GM12865 (cell line): ENCODE results near the gene EPB41L2.

Experiments
- DNase-seq: peaks from one replicate; pipeline ENCODE4 v3.0.0; 2010; ENCODE audit warnings: low read depth
- H3K4me3 ChIP-seq: 2 replicates; pipeline ENCODE4 v1.5.1; 2011; ENCODE audit warnings: mild to moderate bottlenecking, low read depth, low read length, control low read depth
- TF ChIP-seq, protein P1 (sequence below): IDR thresholded peaks from 2 replicates; pipeline ENCODE4 v1.5.1; 2011; ENCODE audit warnings: low read length, control low read depth, low read depth, inconsistent platforms; ENCODE audit not compliant: insufficient read depth; ENCODE audit errors: missing control alignments

The EPB41L2 gene

GRCh38 chr6:130933712-130934200 lies 129.3 kb downstream of the EPB41L2 start:
- no peak overlapping the region for H3K4me3 ChIP-seq
- no peak for DNase-seq
- TF ChIP-seq, protein P1, sequence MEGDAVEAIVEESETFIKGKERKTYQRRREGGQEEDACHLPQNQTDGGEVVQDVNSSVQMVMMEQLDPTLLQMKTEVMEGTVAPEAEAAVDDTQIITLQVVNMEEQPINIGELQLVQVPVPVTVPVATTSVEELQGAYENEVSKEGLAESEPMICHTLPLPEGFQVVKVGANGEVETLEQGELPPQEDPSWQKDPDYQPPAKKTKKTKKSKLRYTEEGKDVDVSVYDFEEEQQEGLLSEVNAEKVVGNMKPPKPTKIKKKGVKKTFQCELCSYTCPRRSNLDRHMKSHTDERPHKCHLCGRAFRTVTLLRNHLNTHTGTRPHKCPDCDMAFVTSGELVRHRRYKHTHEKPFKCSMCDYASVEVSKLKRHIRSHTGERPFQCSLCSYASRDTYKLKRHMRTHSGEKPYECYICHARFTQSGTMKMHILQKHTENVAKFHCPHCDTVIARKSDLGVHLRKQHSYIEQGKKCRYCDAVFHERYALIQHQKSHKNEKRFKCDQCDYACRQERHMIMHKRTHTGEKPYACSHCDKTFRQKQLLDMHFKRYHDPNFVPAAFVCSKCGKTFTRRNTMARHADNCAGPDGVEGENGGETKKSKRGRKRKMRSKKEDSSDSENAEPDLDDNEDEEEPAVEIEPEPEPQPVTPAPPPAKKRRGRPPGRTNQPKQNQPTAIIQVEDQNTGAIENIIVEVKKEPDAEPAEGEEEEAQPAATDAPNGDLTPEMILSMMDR, result no peak

GRCh38 chr6:130932921-130933320 lies 130.1 kb downstream of the EPB41L2 start:
- H3K4me3 ChIP-seq, result no peak overlapping the region
- no peak for DNase-seq
- TF ChIP-seq, protein P1, result no peak

DNA sequence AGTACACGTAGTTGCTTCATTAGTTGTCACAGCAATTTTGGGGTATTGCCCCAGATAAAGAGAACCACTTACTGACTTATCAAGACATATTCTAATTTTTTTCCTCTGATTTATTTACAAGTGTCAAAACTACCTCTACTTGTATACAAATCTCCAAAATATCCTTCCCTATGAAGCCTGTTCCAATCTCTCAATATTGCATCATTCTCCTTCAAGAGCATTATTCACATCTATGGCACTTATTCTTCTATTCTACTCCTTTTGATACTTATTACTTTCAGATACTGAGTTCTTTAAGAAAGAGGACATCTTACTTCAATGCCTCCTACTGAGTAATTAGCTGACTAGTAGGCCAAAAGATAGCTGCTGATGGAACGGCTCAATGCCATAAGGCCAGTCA lies 130.6 kb downstream of the EPB41L2 start:
- no peak overlapping the region for H3K4me3 ChIP-seq
- TF ChIP-seq, protein P1, result no peak
- DNase-seq, result no peak

GRCh38 chr6:130931683-130932082 lies 131.4 kb downstream of the EPB41L2 start:
- no peak for DNase-seq
- no peak overlapping the region for H3K4me3 ChIP-seq
- TF ChIP-seq, protein P1, result no peak

DNA sequence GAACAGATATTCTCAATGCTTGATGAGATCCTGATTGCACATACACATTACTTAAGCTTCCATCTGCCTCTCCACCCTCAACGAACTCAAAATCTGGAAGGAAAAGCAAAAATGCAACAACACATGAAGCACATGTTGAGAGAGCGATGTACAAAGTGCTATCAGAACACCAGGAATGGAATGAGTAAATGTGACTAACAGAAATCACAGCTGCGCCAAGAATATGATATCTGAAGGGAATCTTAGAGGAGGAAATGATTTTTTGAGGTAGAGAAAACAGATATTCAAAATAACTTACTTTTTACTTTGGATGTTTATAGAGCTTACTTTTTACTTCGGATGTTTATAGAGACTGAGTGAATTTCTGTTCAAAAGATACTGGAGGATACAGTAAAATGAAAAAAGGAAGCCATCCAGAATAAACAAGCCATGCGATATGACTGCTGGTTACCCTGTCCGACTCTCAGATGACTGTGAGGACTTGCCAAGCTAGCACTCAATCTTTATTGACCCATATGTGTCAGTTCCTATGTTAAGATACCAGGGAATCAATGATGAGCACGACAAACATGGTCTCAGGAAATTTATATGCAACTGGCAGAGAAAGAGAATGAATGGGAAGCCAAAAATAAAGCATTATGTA lies 133.9 kb downstream of the EPB41L2 start:
- no peak for DNase-seq
- H3K4me3 ChIP-seq, result no peak overlapping the region
- TF ChIP-seq, protein P1, result no peak

DNA sequence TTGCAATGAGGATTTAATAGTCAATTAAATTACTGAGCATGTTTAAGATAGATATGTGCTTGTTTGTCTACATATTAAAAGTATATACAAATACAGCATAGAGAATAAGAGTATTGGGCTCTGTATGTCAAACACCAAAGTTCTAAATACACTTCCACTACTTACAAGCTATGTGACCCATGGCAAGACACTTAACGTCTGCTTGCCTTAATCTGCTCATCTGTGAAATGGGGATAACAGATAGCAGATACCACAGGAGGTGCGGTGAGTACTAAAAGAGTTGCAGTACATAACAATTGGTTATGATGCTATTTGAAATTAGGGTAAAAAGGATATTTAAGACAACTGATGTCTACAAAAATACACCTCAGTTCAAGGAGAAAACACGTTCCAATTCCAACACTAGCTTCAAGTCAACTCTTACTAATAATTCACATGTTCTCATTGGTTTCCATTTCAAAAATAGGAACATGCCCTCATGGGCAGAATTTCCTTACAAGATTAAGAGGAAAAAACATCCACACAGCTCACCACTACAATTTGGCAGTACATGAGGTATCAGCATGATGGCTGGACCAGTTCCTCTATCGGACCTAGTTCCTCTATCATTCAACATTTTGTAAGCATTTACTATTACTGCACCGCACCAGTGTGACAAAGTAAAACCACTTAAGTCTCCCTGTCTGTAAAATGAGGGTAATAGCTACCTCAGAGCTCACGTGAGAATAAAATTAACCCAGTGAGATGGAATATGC lies 134.7 kb downstream of the EPB41L2 start:
- H3K4me3 ChIP-seq, result no peak overlapping the region
- DNase-seq, result no peak
- TF ChIP-seq, protein P1, result no peak

DNA sequence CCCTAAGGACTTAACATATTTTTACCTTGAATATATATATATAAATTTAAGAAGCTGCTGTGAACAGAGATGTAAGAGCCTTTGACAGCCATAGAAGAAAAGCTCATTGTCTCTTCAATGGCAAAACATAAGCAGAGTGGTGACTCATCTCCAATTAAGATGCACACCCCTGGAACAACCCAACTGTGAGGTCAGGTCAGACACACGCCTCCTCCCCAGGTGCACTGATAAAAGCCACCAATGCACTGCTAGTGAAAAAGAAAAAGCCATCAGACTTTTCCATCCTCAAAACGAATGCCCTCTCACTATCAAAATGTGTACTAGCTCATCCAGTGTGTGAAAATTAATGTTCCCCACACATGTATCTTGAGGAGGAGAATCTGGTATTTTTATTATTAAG lies 135.7 kb downstream of the EPB41L2 start:
- no peak overlapping the region for H3K4me3 ChIP-seq
- TF ChIP-seq, protein P1, result no peak
- no peak for DNase-seq
